ENCODE measurements around the gene MTNR1A.

Gene MTNR1A

DNA sequence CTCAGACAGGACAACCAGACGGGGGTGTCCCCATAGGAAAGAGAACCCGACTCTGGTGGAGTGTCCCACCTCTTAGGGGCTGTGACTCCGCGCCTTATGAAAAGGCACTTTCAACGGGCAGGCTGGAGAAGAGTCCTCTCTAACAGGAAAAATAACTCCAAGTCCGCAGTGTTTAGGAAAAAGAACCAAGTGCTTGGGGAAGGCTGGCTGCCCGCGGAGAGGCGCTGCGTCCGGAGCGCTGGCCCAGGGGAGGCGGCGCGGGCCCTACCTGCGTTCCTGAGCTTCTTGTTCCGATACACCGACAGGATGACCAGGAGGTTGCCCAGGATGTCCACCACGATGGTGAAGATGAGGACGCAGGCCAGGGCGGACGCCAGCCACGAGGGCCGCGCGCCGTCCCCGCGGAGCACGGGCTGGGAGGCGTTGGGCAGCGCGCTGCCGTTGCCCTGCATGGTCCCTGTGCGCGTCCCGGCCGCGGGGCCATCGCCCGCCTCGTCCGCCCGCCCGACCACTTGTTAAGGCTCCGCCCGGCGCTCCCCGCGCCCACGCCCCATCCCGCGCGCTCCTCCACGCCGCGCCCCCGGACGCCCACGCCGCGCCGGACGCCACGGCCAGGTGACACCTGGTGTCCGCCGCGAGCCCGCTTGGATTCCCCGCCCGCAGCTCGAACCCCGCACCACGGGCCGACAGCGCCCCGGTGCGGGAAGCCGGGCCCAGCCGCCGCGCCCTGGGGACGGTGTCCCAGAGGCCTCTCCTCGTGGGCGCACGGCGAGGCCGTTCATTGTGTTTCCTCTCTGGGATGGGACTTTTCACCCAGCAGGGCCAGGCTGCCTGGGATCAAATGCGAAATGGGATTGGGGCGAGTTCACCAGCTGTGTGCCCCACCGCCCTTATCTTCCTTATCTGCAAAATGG lies at the start of gene MTNR1A:
Gene MTNR1A (minus strand): TSS at position 654 of the 914 bp plus-strand sequence. CDS start 202 bp downstream, at position 452.
- TF ChIP-seq, protein P1, sequence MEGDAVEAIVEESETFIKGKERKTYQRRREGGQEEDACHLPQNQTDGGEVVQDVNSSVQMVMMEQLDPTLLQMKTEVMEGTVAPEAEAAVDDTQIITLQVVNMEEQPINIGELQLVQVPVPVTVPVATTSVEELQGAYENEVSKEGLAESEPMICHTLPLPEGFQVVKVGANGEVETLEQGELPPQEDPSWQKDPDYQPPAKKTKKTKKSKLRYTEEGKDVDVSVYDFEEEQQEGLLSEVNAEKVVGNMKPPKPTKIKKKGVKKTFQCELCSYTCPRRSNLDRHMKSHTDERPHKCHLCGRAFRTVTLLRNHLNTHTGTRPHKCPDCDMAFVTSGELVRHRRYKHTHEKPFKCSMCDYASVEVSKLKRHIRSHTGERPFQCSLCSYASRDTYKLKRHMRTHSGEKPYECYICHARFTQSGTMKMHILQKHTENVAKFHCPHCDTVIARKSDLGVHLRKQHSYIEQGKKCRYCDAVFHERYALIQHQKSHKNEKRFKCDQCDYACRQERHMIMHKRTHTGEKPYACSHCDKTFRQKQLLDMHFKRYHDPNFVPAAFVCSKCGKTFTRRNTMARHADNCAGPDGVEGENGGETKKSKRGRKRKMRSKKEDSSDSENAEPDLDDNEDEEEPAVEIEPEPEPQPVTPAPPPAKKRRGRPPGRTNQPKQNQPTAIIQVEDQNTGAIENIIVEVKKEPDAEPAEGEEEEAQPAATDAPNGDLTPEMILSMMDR (IDR thresholded peaks at IDR 0.05; ENCODE audit: insufficient read depth, low read depth, low read length, missing control alignments) = no peak
- peak within 1 kb of the TSS; percentile 41 for H3K4me3 ChIP-seq (ENCODE audit: low read length)
- peak; percentile 16 for DNase-seq (ENCODE audit: low read depth)

DNA sequence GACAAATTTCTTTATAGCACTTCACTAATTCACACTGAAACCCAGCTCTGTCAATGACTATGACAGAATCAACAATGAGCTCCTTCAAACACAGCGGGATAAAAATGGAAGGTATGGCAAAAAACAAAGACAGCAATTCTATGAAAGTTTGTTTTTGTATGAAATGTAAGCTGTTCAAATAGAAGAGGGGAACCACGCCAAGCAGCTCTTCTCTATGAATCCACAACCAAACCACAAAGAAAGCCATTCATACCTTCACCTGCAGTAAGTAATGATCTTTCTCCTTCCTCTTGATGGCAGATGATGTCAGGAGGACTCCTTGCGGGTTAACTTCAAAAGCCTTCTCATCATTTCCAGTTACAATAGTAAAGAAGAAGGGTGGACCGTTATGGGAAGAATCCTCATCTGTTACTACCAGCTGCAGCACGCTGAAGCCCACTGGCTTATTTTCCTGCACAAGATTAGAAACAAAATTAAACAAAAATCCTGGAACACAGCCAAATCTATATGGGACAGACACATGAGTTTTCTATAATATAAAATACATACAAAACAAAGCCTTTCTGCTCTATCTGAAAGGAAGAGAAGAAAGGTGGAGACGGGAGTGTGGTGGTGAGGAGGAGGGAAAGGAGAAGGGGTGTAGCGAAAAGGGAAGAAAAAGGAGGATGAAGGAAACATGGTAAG lies 48.9 kb upstream of the MTNR1A start:
- H3K4me3 ChIP-seq (ENCODE audit: low read length) = no peak overlapping the region
- no peak for DNase-seq (ENCODE audit: low read depth)
- TF ChIP-seq, protein P1 (IDR thresholded peaks at IDR 0.05; ENCODE audit: insufficient read depth, low read depth, low read length, missing control alignments) = no peak

DNA sequence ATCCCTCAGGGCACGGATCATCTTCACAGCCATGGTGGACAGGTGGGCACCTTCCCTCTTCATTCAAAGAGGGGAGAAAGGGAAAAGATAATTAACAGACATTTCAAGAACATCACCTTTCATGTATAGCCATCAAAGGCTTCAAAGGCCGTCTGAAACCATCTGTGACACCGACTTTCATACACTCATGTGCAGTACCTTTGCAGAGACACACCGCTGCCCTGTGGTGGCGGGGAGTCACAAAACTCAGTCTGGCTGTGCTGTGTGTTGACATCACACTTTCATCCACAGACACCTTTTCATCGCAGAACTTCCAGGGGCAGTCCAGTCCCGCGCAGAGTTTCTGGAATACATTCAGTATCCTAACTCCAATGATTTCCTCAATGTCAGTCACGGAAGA lies 47.6 kb upstream of the MTNR1A start:
- TF ChIP-seq, protein P1 (IDR thresholded peaks at IDR 0.05; ENCODE audit: insufficient read depth, low read depth, low read length, missing control alignments) = no peak
- no peak for DNase-seq (ENCODE audit: low read depth)
- H3K4me3 ChIP-seq (ENCODE audit: low read length) = no peak overlapping the region

DNA sequence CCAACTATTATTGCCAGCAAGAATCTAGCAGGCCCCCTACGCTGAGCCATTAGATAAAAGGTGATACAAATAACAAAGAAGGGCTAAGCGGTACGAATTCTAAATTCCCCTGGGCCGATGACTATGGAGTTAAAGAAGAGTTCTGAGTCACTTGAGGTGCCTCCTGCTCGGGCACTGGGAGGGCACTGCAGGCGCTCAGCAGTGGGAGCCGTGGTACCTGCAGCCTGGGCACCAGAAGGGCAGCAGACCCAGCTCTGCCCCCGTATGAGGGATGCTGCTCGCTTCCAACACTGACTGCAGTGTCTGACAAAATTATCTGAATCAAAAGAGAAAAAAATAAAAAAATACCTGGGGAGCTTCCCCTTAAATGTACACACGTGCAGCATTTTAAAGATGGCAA lies 44.1 kb upstream of the MTNR1A start:
- TF ChIP-seq, protein P1 (IDR thresholded peaks at IDR 0.05; ENCODE audit: insufficient read depth, low read depth, low read length, missing control alignments) = no peak
- no peak overlapping the region for H3K4me3 ChIP-seq (ENCODE audit: low read length)
- DNase-seq (ENCODE audit: low read depth) = no peak

DNA sequence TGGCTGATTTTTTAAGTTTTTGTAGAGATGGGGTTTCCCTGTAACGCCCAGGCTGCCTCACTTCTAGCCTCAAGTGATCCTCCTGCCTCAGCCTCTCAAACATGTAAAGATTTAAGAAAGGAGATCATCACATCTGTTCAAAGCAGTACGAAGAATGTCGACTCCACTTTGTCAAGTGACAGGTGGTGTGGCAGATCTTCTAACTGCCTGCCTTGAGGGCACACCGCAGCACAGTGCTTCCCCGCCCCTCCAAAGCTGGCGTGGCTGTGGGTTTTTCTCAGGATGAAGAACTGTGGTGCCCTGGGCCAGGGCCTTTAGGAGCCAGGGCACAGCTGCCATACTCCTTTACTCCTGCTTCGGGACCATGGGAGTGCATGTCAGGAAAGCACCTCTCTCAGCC lies 43.3 kb upstream of the MTNR1A start:
- no peak for DNase-seq (ENCODE audit: low read depth)
- TF ChIP-seq, protein P1 (IDR thresholded peaks at IDR 0.05; ENCODE audit: insufficient read depth, low read depth, low read length, missing control alignments) = no peak
- H3K4me3 ChIP-seq (ENCODE audit: low read length) = no peak overlapping the region

DNA sequence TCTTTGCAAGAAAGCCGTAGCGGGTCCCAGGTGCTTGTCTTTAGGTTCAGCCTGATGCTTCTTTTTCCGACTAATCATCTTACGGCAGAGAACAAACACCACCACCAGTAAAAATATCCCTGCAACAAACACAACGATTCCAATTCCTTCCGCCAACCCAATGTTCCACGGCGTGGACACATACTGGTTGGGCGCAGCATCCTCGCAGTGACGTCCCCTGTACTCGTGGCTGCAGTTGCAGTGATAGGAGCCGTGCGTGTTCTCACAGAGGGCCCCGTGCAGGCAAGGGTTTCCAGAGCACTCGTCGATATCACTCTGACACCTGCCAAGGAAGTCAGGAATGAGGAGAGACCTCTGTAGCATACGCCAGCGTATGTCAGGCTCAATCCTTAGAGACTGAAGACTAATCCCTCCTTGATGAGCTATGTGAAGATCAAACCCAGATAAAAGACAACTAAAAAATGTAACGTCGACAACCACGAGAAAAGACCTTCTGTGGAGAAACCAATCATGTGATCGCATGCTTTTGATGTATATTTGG lies 41.6 kb upstream of the MTNR1A start:
- no peak overlapping the region for H3K4me3 ChIP-seq (ENCODE audit: low read length)
- TF ChIP-seq, protein P1 (IDR thresholded peaks at IDR 0.05; ENCODE audit: insufficient read depth, low read depth, low read length, missing control alignments) = no peak
- DNase-seq (ENCODE audit: low read depth) = no peak
